ENCODE data around the gene ARHGAP23.
"Not testable (repeated sequence)": the region's sequence is repeated elsewhere in the genome, so short reads cannot be mapped to it uniquely, and the experiment has no call there.

Gene ARHGAP23

GRCh38 chr17:38491346-38492066 lies 63.2 kb downstream of the ARHGAP23 start:
- not testable (repeated sequence) for DNase-seq

DNA sequence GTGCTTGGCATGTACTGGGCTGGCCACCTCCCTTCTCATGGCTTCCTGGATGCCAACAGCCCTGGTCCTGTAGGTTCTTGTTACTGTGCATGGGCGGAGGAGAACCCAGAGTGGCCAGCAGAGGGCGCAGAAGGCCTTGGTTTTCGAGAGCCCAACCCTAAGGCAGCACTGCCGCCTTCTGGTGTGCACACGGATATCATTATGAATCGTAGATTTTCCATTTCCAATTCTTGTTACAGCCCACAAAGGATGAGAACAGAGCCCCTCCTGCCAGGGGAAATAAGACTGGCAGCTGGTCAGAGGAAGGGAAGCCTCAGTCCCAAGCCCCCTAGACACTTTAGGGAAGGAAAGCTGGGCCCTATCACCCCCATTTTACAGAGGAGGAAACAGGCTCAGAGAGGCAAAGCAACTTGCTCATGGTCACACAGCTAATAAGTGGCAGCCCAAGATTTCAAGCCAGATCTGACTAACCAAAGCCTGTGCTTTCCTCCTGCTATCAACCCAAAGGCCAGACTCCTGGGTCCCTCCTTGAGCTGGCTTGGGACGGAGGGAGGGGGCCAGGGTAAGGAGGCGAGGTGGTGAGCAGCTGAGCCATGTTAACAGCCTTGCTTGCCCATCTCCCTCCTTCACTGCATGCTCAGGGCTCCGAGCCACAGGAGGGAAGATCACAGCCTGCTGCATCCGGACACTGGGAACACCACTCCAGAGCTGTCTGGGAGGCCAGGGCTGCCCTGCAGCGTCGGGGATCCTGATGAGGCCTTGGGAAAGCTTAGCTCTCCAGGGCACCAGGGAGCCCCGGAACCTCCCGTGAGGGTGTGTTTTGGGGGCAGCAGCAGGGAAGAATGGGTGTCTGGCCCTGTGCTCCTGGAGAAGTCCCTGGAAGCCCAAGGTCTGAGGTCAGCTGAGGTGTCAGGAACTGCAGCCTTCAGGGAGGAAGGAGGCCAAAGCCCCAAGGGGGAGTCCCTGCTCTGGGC lies 64.1 kb downstream of the ARHGAP23 start:
- DNase-seq: peak; percentile 91

GRCh38 chr17:38494152-38494551 lies 65.9 kb downstream of the ARHGAP23 start:
- DNase-seq: not testable (repeated sequence)

GRCh38 chr17:38497656-38498055 lies 69.4 kb downstream of the ARHGAP23 start:
- DNase-seq: not testable (repeated sequence)

- no peak for DNase-seq
Observed at GRCh38 chr17:38498353-38498752, 70.1 kb downstream of the ARHGAP23 start.

DNA sequence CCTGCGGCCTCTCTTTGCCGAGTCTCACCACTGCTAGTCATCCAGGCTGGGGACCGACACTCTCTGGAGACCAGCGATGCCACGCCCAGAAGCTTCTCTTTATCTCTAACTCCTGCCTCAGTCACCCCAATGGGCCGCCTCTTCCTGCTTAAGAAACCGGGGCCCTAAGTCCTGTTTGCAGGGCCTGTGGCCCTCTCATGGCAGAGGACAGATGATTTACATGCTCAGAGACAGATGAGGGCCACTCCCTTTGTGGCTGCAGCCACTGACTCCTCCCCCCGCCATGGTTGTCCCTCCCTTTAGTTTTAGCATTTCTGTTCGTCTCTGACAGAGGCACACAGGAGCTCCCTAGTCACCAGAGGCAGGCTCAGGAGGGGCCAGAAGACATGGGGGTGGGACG lies 71.0 kb downstream of the ARHGAP23 start:
- not testable (repeated sequence) for DNase-seq

DNA sequence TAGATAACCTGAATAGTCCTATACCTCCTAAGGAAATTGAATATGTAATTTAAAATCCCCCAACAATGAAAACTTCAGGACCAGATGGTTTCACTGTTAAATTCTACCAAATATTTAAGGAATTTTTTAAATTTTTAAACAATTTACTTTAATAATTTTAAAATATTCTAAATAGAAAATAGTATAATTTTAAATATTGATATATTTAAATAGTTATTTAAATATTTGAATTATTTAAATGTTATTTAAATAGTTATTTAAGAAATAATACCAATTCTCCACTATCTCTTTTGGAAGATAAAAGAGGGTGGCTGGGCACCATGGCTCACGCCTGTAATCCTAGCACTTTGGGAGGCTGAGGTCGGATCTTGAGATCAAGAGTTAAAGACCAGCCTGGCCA lies 73.5 kb downstream of the ARHGAP23 start:
- DNase-seq: not testable (repeated sequence)

GRCh38 chr17:38503286-38503913 lies 75.1 kb downstream of the ARHGAP23 start:
- not testable (repeated sequence) for DNase-seq

GRCh38 chr17:38504216-38504615 lies 76.0 kb downstream of the ARHGAP23 start:
- no peak for DNase-seq

- no peak for DNase-seq
Observed at GRCh38 chr17:38507436-38507835, 79.2 kb downstream of the ARHGAP23 start.

- DNase-seq: no peak
Observed at GRCh38 chr17:38507921-38508569, 79.8 kb downstream of the ARHGAP23 start.

GRCh38 chr17:38508570-38508950 lies 80.3 kb downstream of the ARHGAP23 start:
- no peak for DNase-seq

- peak; percentile 84 for DNase-seq
Observed at GRCh38 chr17:38508954-38509771, 80.9 kb downstream of the ARHGAP23 start.

DNA sequence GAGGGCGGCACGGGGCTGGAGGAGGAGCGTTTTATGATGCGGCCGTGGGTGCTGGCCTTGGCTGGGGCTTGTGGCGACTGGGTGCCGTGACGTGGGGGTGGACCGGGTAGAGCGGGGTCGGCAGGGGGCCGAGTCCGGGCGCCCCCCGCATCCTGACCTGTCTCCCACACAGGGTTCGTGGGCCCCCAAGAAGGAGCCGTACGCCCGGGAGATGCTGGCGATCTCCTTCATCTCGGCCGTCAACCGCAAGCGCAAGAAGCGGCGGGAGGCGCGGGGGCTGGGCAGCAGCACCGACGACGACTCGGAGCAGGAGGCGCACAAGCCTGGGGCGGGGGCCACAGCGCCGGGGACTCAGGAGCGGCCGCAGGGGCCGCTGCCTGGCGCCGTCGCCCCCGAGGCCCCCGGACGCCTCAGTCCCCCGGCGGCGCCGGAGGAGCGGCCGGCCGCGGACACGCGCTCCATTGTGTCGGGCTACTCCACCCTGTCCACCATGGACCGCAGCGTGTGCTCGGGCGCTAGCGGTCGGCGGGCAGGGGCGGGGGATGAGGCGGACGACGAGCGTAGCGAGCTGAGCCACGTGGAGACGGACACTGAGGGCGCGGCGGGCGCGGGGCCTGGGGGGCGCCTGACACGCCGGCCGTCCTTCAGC lies 81.6 kb downstream of the ARHGAP23 start:
- no peak for DNase-seq

DNA sequence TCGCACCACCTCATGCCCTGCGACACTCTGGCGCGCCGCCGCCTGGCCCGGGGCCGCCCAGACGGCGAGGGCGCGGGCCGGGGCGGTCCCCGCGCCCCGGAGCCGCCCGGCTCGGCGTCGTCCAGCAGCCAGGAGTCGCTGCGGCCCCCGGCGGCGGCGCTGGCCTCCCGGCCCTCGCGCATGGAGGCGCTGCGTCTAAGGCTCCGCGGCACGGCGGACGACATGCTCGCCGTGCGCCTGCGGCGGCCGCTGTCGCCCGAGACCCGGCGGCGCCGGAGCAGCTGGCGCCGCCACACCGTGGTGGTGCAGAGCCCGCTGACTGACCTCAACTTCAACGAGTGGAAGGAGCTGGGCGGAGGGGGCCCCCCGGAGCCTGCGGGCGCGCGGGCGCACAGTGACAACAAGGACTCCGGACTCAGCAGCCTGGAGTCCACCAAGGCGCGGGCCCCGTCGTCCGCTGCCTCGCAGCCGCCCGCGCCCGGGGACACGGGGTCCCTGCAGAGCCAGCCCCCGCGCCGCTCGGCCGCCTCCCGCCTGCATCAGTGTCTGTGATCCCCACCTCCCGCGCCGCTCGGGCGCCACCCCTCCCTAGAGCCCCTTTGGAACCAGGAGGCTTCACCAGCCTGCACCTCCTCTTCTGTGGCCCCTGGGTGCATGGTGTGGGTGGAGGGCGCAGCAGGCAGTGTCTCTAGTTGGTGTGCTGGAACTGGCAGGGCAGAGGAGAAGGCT lies 82.3 kb downstream of the ARHGAP23 start:
- no peak for DNase-seq

DNA sequence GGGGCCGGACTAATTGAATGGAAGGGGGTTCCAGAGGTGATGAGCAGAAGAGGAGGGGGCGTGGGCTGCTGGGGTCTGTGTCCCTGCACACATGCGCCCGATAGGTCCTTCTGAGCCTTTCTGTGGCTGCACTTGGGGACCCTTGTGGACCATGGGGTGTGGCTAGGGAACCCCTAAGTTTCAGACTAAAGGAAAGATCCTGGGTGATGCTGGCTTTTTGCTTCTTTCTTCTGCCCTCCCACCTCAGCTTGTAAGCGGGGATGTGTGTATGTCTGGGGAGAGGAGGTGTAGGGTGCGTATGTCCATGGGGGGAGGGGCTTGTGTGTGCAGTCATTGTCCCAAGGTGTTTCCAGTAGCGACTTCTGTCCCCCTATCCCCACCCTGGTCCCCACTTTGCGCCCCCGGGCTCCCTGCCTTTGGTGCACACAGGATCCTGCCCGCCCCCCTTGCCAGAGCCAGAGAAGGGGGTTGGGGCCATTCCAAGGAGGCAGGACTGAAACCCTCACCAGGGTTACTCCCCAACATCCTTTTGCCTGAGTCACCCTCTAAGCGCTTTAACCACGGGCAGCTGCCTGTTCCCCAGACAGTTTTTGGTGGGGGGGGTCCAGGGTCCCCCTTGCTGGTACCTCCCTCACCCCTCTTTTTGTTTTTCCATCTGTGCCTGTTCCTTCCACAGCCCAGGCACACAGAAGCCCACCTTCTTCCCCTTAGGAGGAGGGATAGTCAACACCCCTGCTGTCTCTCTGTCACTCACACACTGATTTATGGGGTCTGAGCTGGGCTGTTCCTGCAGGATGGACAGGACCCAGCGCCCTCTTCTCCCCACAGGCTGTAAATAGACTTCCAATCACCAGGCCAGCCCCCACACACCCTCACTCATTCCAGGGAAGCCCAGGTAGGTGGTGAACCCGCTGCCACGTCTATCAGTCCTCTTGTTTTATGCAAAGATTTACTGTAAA lies 83.2 kb downstream of the ARHGAP23 start:
- DNase-seq: no peak

GRCh38 chr17:38512473-38513058 lies 84.3 kb downstream of the ARHGAP23 start:
- no peak for DNase-seq

DNA sequence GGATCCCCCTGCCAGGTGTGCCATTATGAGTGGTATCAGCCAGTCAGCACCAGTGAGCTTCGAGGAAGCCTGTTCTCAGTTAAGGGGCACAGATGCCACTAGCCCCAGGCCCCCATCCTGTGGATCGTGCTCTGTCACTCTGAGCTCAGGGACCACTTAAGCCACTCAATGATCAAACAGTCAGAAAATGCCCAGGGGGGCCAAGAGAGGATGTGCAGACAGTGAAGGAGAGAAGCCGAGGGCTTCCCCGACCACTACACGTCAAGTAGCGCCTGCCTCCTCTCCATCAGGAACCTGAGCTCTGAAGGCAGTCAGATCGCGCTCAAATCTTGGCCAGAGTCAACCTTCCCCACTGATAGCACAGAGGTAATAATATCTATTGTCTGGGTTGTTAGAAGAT lies 98.3 kb downstream of the ARHGAP23 start:
- DNase-seq: not testable (repeated sequence)

GRCh38 chr17:38528141-38528540 lies 99.9 kb downstream of the ARHGAP23 start:
- peak; percentile 76 for DNase-seq

Measured in NCI-H69 (cell line).